HepG2 (cell line): Measurements from ENCODE around the gene VPS18. TPM values are rescaled to one million over a fixed set of nuclear protein-coding genes. Genes with fewer than 3 reads are reported as not detected.
A peak's percentile ranks its signal among the peaks of the same experiment; 100 is the strongest.

ENCODE experiments used
- ATF2 ChIP-seq: sonication (generic); formaldehyde crosslinking; IDR thresholded peaks from 2 replicates; pipeline ENCODE4 v1.4.0; 2020; ENCODE audit warnings: missing genetic modification reagents
- CENPX ChIP-seq: sonication (generic); formaldehyde crosslinking; IDR thresholded peaks from 2 replicates; pipeline ENCODE4 v1.9.0; 2021; ENCODE audit warnings: mild to moderate bottlenecking, missing genetic modification reagents, moderate library complexity
- CTCF ChIP-seq: sonication (generic); formaldehyde crosslinking; IDR thresholded peaks from 2 replicates; pipeline ENCODE4 v1.5.0; 2020; ENCODE audit warnings: mild to moderate bottlenecking, missing genetic modification reagents, moderate library complexity
- HIVEP1 ChIP-seq: sonication (generic); formaldehyde crosslinking; IDR thresholded peaks from 2 replicates; pipeline ENCODE4 v1.4.0; 2020; ENCODE audit warnings: mild to moderate bottlenecking, missing genetic modification reagents
- IRF2 ChIP-seq: IDR thresholded peaks from 2 replicates; pipeline ENCODE4 v1.6.1; 2018; ENCODE audit warnings: missing genetic modification reagents, missing compliant biosample characterization
- JDP2 ChIP-seq: sonication (generic); formaldehyde crosslinking; IDR thresholded peaks from 2 replicates; pipeline ENCODE4 v1.8.1; 2022; ENCODE audit warnings: missing genetic modification reagents, borderline replicate concordance
- MBNL3 ChIP-seq: fragments of 250-450 bp; sonication (Bioruptor Pico); conservative IDR thresholded peaks from 2 replicates; pipeline ENCODE4 v1.8.0; 2022; ENCODE audit warnings: mild to moderate bottlenecking, inconsistent platforms
- NAIF1 ChIP-seq: sonication (generic); formaldehyde crosslinking; IDR thresholded peaks from 2 replicates; pipeline ENCODE4 v1.5.0; 2020; ENCODE audit warnings: mild to moderate bottlenecking, missing genetic modification reagents, borderline replicate concordance
- NFE2 ChIP-seq: sonication (generic); formaldehyde crosslinking; IDR thresholded peaks from 2 replicates; pipeline ENCODE4 v1.4.0; 2020; ENCODE audit warnings: missing genetic modification reagents
- RBM39 ChIP-seq: fragments of 200-400 bp; formaldehyde crosslinking; IDR thresholded peaks from one replicate; pipeline ENCODE4 v1.6.1; 2018; ENCODE audit warnings: antibody characterized with exemption, mild to moderate bottlenecking, low read depth, low read length; ENCODE audit not compliant: poor library complexity, severe bottlenecking
- SALL2 ChIP-seq: sonication (generic); formaldehyde crosslinking; IDR thresholded peaks from 2 replicates; pipeline ENCODE4 v1.8.1; 2023; ENCODE audit warnings: mild to moderate bottlenecking, missing genetic modification reagents, inconsistent platforms
- SPEN ChIP-seq: sonication (generic); formaldehyde crosslinking; IDR thresholded peaks from 2 replicates; pipeline ENCODE4 v1.5.1; 2020; ENCODE audit warnings: low read depth, mild to moderate bottlenecking, missing genetic modification reagents
- TFE3 ChIP-seq: IDR thresholded peaks from 2 replicates; pipeline ENCODE4 v1.6.1; 2016
- ZBTB44 ChIP-seq: sonication (generic); formaldehyde crosslinking; IDR thresholded peaks from 2 replicates; pipeline ENCODE4 v1.4.0; 2020; ENCODE audit warnings: missing genetic modification reagents
- ZKSCAN8 ChIP-seq: IDR thresholded peaks from 2 replicates; pipeline ENCODE4 v1.6.1; 2016; ENCODE audit warnings: borderline replicate concordance, missing genetic modification reagents, missing compliant biosample characterization
- ZNF124 ChIP-seq: sonication (generic); formaldehyde crosslinking; IDR thresholded peaks from 2 replicates; pipeline ENCODE4 v1.4.0; 2020; ENCODE audit warnings: missing genetic modification reagents
- ZNF605 ChIP-seq: sonication (generic); formaldehyde crosslinking; IDR thresholded peaks from 2 replicates; pipeline ENCODE4 v1.8.0; 2022; ENCODE audit warnings: mild to moderate bottlenecking, missing genetic modification reagents
- ZNF629 ChIP-seq: sonication (generic); formaldehyde crosslinking; conservative IDR thresholded peaks from 2 replicates; pipeline ENCODE4 v1.5.0; 2020; ENCODE audit warnings: missing genetic modification reagents
- ZSCAN21 ChIP-seq: sonication (generic); formaldehyde crosslinking; IDR thresholded peaks from 2 replicates; pipeline ENCODE4 v1.8.0; 2022; ENCODE audit warnings: mild to moderate bottlenecking, missing genetic modification reagents, moderate library complexity, borderline replicate concordance
- ZXDC ChIP-seq: sonication (generic); formaldehyde crosslinking; IDR thresholded peaks from 2 replicates; pipeline ENCODE4 v1.5.0; 2020; ENCODE audit warnings: mild to moderate bottlenecking, missing genetic modification reagents
- polyA plus RNA-seq, 8 experiments: library from polyadenylated mRNA; depleted of rRNA in 3 of 8; stranded (reverse) in 7 of 8; unstranded in 1 of 8; fragments of >200 nt; fragmentation: Illumina TruSeq in 4 of 8; extraction: Trizol in 4 of 8; gene quantifications; 2 replicates each; pipeline versions ENCODE4 v1.2.1 to v1.2.3, GENCODE V29; 2011 to 2016; ENCODE audit warnings: low read depth in 4 of 8, missing spikeins in 1 of 8, mixed read lengths in 1 of 8; ENCODE audit not compliant: insufficient read depth in 1 of 8
- total RNA-seq, 5 experiments: library from RNA; depleted of rRNA; stranded (reverse); fragments of >200 nt; fragmentation: Illumina TruSeq; extraction: Trizol; gene quantifications; 2 replicates each; pipeline ENCODE4 v1.2.3, GENCODE V29; 2016; ENCODE audit warnings: low read depth in 1 of 5

Gene VPS18
- total and polyA plus RNA-seq, 2 of the 13 experiments (the other 11 are each of a cell fraction or from before 2014, with no cell fraction given) = 5.8 to 17.0 TPM

- peak; percentile 53; the same call in 1 of the 2 replicates for TF ChIP-seq IRF2
- TF ChIP-seq ZSCAN21 (CRISPR knock-in tag) = no peak; the same call in 1 of the 2 replicates
- no peak for TF ChIP-seq CENPX (CRISPR knock-in tag)
- peak; percentile 94 for TF ChIP-seq CTCF (CRISPR knock-in tag)
- no peak for TF ChIP-seq NAIF1
- no peak for TF ChIP-seq NFE2
- no peak for TF ChIP-seq RBM39
- peak; percentile 71; the same call in 1 of the 2 replicates for TF ChIP-seq SALL2 (CRISPR knock-in tag)
- no peak for TF ChIP-seq TFE3 (CRISPR knock-in tag)
- TF ChIP-seq ZKSCAN8 (CRISPR knock-in tag) = no peak
- no peak; the same call in 1 of the 2 replicates for TF ChIP-seq SPEN (CRISPR knock-in tag)
- no peak for TF ChIP-seq JDP2 (CRISPR knock-in tag)
- TF ChIP-seq ZXDC = no peak
- TF ChIP-seq ZBTB44 (CRISPR knock-in tag) = no peak
- peak; percentile 66; the same call in 1 of the 2 replicates for TF ChIP-seq HIVEP1 (CRISPR knock-in tag)
- no peak for TF ChIP-seq MBNL3 (CRISPR knock-in tag)
- TF ChIP-seq ZNF629 (CRISPR knock-in tag) = no peak
- no peak for TF ChIP-seq ZNF605
- TF ChIP-seq ATF2 (CRISPR knock-in tag) = no peak
- no peak for TF ChIP-seq ZNF124 (CRISPR knock-in tag)
Measured at GRCh38 chr15:40906091-40906990, 12.1 kb downstream of the VPS18 start (continued).
